Measurements from ENCODE around the gene CLEC16A. TPM values are rescaled to one million over a fixed set of nuclear protein-coding genes. Genes with fewer than 3 reads are reported as not detected.

The CLEC16A gene
- total RNA-seq, 4 donors from 2014 or later, result 29.5 to 58.8 (median 48.4) TPM

DNA sequence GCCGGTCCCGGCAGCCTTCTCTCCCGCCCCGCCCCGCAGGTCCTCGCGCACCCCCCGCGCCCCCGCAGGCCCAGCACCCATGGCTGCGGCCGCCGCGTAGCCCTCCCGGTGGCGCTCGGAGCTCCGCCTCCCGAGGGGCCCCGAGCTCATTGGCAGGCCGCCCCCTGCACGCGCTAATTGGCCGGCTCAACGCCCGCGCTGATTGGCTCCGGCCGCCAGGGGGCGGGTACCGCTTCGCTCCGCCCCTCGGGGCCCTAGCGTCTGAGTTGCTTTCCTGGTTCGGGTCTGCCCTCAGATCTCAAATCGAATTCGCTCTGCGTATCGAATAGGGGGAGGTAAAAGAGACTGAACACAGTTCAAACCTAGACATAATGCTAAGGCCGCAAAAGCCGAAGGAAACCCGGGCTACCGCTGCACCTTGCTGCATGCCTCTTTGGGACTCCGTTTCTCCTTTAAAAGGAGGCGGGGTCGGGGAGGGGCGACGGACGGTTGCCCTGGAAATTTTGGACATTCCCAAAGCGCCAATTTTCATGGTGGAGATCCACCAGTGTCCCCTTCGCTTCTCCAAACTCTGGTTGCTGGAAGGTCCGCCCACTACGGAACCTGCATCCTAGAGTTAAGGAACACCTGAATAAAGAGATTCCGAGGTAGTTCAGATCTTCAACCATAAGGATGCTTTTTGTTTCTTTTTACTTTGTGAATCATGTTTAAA is 1.9 kb upstream of the CLEC16A start, which contains the start of gene DEXI:
Gene DEXI (minus strand): TSS at position 117 of the 712 bp plus-strand sequence. CDS start 463 bp downstream, outside the sequence.
- TF ChIP-seq POLR2A (IDR thresholded peaks at IDR 0.05), result peak in 1 of 2 donors; percentile 79
- TF ChIP-seq, protein P1, sequence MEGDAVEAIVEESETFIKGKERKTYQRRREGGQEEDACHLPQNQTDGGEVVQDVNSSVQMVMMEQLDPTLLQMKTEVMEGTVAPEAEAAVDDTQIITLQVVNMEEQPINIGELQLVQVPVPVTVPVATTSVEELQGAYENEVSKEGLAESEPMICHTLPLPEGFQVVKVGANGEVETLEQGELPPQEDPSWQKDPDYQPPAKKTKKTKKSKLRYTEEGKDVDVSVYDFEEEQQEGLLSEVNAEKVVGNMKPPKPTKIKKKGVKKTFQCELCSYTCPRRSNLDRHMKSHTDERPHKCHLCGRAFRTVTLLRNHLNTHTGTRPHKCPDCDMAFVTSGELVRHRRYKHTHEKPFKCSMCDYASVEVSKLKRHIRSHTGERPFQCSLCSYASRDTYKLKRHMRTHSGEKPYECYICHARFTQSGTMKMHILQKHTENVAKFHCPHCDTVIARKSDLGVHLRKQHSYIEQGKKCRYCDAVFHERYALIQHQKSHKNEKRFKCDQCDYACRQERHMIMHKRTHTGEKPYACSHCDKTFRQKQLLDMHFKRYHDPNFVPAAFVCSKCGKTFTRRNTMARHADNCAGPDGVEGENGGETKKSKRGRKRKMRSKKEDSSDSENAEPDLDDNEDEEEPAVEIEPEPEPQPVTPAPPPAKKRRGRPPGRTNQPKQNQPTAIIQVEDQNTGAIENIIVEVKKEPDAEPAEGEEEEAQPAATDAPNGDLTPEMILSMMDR (IDR thresholded peaks at IDR 0.05), result peak in 1 of 6 experiments; percentile 11
- peak; percentile 96 for DNase-seq
- Histone ChIP-seq H3K27me3 (no peaks in the 10 kb centered on the region), H3K27ac (peak within 1 kb of the TSS; percentile 67 to 88 (median 88)), H3K4me1 (peaks cover 72 to 77% of the 10 kb centered on the region in 2 donors), H3K4me3 (replicated peaks in 1 of 3) (peak within 1 kb of the TSS; percentile 46 to 85 (median 56)), H3K9me3 (no peaks in the 10 kb centered on the region), H3K36me3 (no peaks in the 10 kb centered on the region)
- 8 to 9% methylated on average over 22 to 28 of the region's 55 CpGs for WGBS, 2 donors
- intact Hi-C loops (cut with DNase I), result no loop called here

DNA sequence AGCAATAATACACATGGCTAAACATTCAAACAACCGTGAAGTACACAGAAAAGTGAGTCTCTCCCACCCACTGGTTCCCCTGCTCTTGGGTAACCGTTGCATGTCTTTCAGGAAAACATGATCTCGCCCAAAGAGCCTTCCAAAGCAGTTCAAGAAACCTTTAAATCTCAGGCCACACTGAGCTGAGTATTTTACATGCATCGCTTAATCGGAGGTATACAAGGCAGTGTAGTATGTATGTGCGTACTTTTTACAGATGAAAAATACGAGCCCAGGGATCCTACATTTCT is 1.4 kb upstream of the CLEC16A start:
- H3K4me1 ChIP-seq, result peaks cover 67 to 73% of the 10 kb centered on the region in 2 donors
- intact Hi-C loops (cut with DNase I), result no loop called here
- 53 to 67% methylated on average over 7 of the region's 7 CpGs for WGBS, 2 donors

DNA sequence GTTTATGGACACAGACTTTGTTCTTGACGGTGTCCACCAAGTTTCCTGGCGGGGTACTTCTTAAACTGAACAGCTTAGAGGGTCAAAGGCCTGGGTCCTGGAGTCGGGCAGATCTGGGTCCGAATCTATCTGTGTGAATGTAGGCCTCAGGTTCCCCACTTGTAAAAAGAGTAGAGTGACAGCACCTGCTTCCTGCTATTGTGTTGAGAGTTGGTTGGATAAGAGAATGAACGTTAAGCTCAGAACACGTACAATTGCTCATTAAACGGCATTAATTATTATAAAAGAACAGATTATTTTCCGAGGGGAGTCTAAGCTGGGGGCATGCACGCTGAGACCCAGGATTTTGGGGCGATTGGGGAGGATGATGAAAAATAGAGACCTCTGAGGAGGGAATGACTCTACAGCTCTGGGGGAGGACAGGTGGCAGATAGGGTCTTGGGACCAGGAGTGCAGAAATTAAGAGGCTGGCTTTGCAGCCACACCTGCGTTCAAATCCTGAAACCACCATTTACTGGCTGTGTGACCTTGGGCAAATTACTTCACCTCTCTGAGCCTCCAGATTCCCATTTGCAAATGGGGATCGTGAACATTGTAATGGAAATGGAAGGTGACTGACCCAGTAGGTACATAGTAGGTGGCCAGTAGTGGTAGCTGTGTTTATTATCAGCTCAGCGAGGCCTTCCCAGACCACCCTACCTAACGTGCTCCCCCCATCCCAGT is 862 bp downstream of the CLEC16A start:
- TF ChIP-seq POLR2A (IDR thresholded peaks at IDR 0.05), result no peak
- TF ChIP-seq, protein P1 (IDR thresholded peaks at IDR 0.05), result no peak
- intact Hi-C loops (cut with DNase I), result no loop called here

More for the DNA sequence above, 1.4 kb upstream of the CLEC16A start:
- Histone ChIP-seq H3K9me3 (no peaks in the 10 kb centered on the region), H3K4me3 (replicated peaks in 1 of 3) (peak overlapping the region in 1 of 3 donors; percentile 85), H3K27ac (peak overlapping the region; percentile 67 to 88 (median 88)), H3K27me3 (no peaks in the 10 kb centered on the region), H3K36me3 (no peaks in the 10 kb centered on the region)
- TF ChIP-seq, protein P1 (IDR thresholded peaks at IDR 0.05), result no peak
- TF ChIP-seq POLR2A (IDR thresholded peaks at IDR 0.05), result no peak
- DNase-seq, result no peak

DNA sequence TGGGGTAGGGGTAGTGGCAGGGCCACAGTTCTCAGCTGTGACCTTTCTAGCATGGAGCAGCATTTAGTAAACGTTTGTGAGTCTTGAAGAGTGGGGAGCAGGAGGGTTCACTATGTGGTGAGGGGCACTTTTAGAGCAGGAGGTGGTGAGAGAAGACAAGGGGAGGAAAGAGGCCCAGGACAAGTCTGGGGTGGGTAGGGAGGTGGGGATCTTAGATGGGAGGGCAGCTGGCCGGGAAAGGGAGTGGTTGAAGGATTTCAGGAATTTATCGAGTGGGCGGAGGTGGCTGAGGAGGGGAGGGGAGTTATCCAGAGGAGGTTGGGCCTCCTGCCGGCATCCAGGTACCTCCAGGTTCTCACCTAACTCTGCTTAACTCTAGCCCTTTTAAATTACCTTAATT is 1.9 kb downstream of the CLEC16A start:
- no peaks in the 10 kb centered on the region for H3K27me3 ChIP-seq
- 24 to 26% methylated on average over 5 of the region's 5 CpGs for WGBS, 2 donors
- H3K27ac ChIP-seq, result peak overlapping the region; percentile 16 to 73 (median 20)
- H3K4me3 ChIP-seq (replicated peaks in 1 of 3), result no peak overlapping the region
- H3K4me1 ChIP-seq, result peaks cover 35 to 48% of the 10 kb centered on the region in 2 donors
- DNase-seq, result peak; percentile 68 to 76
- H3K9me3 ChIP-seq, result no peaks in the 10 kb centered on the region
- intact Hi-C loops (cut with DNase I), result no loop called here
- TF ChIP-seq POLR2A (IDR thresholded peaks at IDR 0.05), result no peak
- TF ChIP-seq, protein P1 (IDR thresholded peaks at IDR 0.05), result no peak
- H3K36me3 ChIP-seq, result no peaks in the 10 kb centered on the region

More for the DNA sequence above, 862 bp downstream of the CLEC16A start:
- Histone ChIP-seq H3K36me3 (no peaks in the 10 kb centered on the region), H3K4me3 (replicated peaks in 1 of 3) (peak overlapping the region; percentile 48 to 96 (median 90)), H3K4me1 (peaks cover 46 to 58% of the 10 kb centered on the region in 2 donors), H3K27ac (peak overlapping the region in 2 of 3 donors; percentile 52 to 88), H3K9me3 (no peaks in the 10 kb centered on the region), H3K27me3 (no peaks in the 10 kb centered on the region)
- 36 to 37% methylated on average over 14 of the region's 14 CpGs for WGBS, 2 donors
- DNase-seq, result no peak

All from thyroid gland (tissue), 4 donors.